CD14-positive monocyte (primary cell): Measurements from ENCODE around the gene UNCX. TPM values are rescaled to one million over a fixed set of nuclear protein-coding genes. Genes with fewer than 3 reads are reported as not detected.

ENCODE experiments used
- DNase-seq, 3 donors: peaks; one replicate each; pipeline ENCODE4 v3.0.0-alpha.2; 2011 to 2022
- H2AFZ ChIP-seq: 2 replicates; pipeline ENCODE4 v1.6.0; 2012; ENCODE audit warnings: mild to moderate bottlenecking, low read depth, low read length, inconsistent platforms; ENCODE audit not compliant: insufficient read depth, poor library complexity, severe bottlenecking
- H3K27ac ChIP-seq, 2 donors: 1 replicate in 1 of 2; 2 replicates in 1 of 2; pipeline ENCODE4 v1.5.1; 2012 to 2013; ENCODE audit warnings: low read length in 2 of 2, control low read depth in 1 of 2, inconsistent platforms in 1 of 2, low read depth in 1 of 2, mild to moderate bottlenecking in 1 of 2
- H3K27me3 ChIP-seq, 2 donors: one replicate each; pipeline versions ENCODE4 v1.6.0 to v1.6.1; 2011 to 2013; ENCODE audit warnings: low read length in 2 of 2; ENCODE audit not compliant: control insufficient read depth in 2 of 2, insufficient read depth in 2 of 2
- H3K36me3 ChIP-seq, 2 donors: replicated peaks in 1 of 2; 1 replicate in 1 of 2; 2 replicates in 1 of 2; pipeline versions ENCODE4 v1.5.1 to v1.6.1; 2012 to 2013; ENCODE audit warnings: low read length in 2 of 2, control low read depth in 1 of 2, inconsistent platforms in 1 of 2, mild to moderate bottlenecking in 1 of 2; ENCODE audit not compliant: insufficient read depth in 2 of 2, control insufficient read depth in 1 of 2
- H3K4me1 ChIP-seq, 2 donors: 1 replicate in 1 of 2; 2 replicates in 1 of 2; pipeline versions ENCODE4 v1.5.1 to v1.6.1; 2012 to 2013; ENCODE audit warnings: low read length in 2 of 2, control low read depth in 1 of 2, inconsistent platforms in 1 of 2, mild to moderate bottlenecking in 1 of 2, moderate library complexity in 1 of 2; ENCODE audit not compliant: insufficient read depth in 2 of 2, control insufficient read depth in 1 of 2
- H3K4me2 ChIP-seq: replicated peaks from 2 replicates; pipeline ENCODE3; 2012; ENCODE audit warnings: low read length, moderate library complexity, mild to moderate bottlenecking; ENCODE audit not compliant: poor library complexity, severe bottlenecking; ENCODE audit errors: extremely low read depth
- H3K4me3 ChIP-seq, 3 experiments: fragments of 200-600 bp in 1 of 3; sonication (generic) in 1 of 3; replicated peaks in 1 of 3; 1 replicate in 2 of 3; 2 replicates in 1 of 3; pipeline ENCODE4 v1.5.1; 2011 to 2013; ENCODE audit warnings: low read length in 3 of 3, mild to moderate bottlenecking in 3 of 3, control low read depth in 2 of 3, low read depth in 2 of 3, inconsistent platforms in 1 of 3, moderate library complexity in 1 of 3
- H3K79me2 ChIP-seq: 2 replicates; pipeline ENCODE4 v1.6.0; 2012; ENCODE audit warnings: mild to moderate bottlenecking, control low read depth, inconsistent platforms, low read length, moderate library complexity; ENCODE audit not compliant: insufficient read depth
- H3K9ac ChIP-seq: 2 replicates; pipeline ENCODE4 v1.6.0; 2017; ENCODE audit warnings: low read length, mild to moderate bottlenecking; ENCODE audit not compliant: insufficient read depth, poor library complexity, severe bottlenecking
- H3K9me3 ChIP-seq, 2 donors: replicated peaks in 1 of 2; 1 replicate in 1 of 2; 2 replicates in 1 of 2; pipeline versions ENCODE4 v1.5.1 to v1.6.1; 2012 to 2013; ENCODE audit warnings: low read length in 2 of 2, control low read depth in 1 of 2; ENCODE audit not compliant: control insufficient read depth in 1 of 2, insufficient read depth in 1 of 2
- H4K20me1 ChIP-seq: 2 replicates; pipeline ENCODE4 v1.6.0; 2012; ENCODE audit warnings: mild to moderate bottlenecking, low read length, control low read depth, moderate library complexity; ENCODE audit not compliant: insufficient read depth
- H3K27ac Mint-ChIP-seq, 7 donors: one replicate each; pipeline ENCODE4 v1.8.0; 2020; ENCODE audit warnings: mild to moderate bottlenecking in 7 of 7, mixed read lengths in 7 of 7, moderate library complexity in 6 of 7, inconsistent platforms in 2 of 7
- H3K27me3 Mint-ChIP-seq, 3 donors: one replicate each; pipeline ENCODE4 v1.8.0; 2021 to 2022; ENCODE audit warnings: low read depth in 3 of 3, mild to moderate bottlenecking in 3 of 3, mixed read lengths in 3 of 3, moderate library complexity in 3 of 3, inconsistent platforms in 1 of 3
- H3K36me3 Mint-ChIP-seq, 2 donors: one replicate each; pipeline ENCODE4 v1.8.0; 2020; ENCODE audit warnings: mixed read lengths in 2 of 2, inconsistent platforms in 1 of 2, mild to moderate bottlenecking in 1 of 2
- H3K4me1 Mint-ChIP-seq: one replicate; pipeline ENCODE4 v1.8.0; 2020; ENCODE audit warnings: mild to moderate bottlenecking, mixed read lengths
- H3K4me3 Mint-ChIP-seq, 2 donors: one replicate each; pipeline ENCODE4 v1.8.0; 2020; ENCODE audit warnings: mild to moderate bottlenecking in 2 of 2, mixed read lengths in 2 of 2, moderate library complexity in 1 of 2
- H3K9me3 Mint-ChIP-seq, 7 donors: one replicate each; pipeline ENCODE4 v1.8.0; 2020 to 2022; ENCODE audit warnings: mixed read lengths in 7 of 7, mild to moderate bottlenecking in 6 of 7, moderate library complexity in 6 of 7, inconsistent platforms in 2 of 7
- WGBS: methylation state at CpG from one replicate; pipeline ENCODE4 v1.1.5; 2013; ENCODE audit warnings: missing lambda C conversion rate; ENCODE audit not compliant: insufficient coverage; 5-methylcytosine and 5-hydroxymethylcytosine counted together
- intact Hi-C, 2 donors: fragments of 100-400 bp; cut with micrococcal nuclease; formaldehyde crosslinking; loops; one replicate each; pipeline versions ENCODE4 v1.15.0 to v1.15.1; 2023
- polyA plus RNA-seq, 3 donors: library from polyadenylated mRNA; depleted of rRNA in 1 of 3; unstranded in 2 of 3; stranded (reverse) in 1 of 3; fragments of 300-500 nt in 2 of 3; fragments of >200 nt in 1 of 3; fragmentation: Illumina TruSeq in 2 of 3; gene quantifications; 1 replicate in 2 of 3; 2 replicates in 1 of 3; pipeline ENCODE4 v1.2.3, GENCODE V29; 2012 to 2021
- TF ChIP-seq, protein P1 (sequence below): fragments of 200-600 bp; IDR thresholded peaks from one replicate; pipeline ENCODE4 v1.8.0; 2022; ENCODE audit warnings: antibody characterized with exemption, mild to moderate bottlenecking

The UNCX gene
- polyA plus RNA-seq, 3 donors: not detected

DNA sequence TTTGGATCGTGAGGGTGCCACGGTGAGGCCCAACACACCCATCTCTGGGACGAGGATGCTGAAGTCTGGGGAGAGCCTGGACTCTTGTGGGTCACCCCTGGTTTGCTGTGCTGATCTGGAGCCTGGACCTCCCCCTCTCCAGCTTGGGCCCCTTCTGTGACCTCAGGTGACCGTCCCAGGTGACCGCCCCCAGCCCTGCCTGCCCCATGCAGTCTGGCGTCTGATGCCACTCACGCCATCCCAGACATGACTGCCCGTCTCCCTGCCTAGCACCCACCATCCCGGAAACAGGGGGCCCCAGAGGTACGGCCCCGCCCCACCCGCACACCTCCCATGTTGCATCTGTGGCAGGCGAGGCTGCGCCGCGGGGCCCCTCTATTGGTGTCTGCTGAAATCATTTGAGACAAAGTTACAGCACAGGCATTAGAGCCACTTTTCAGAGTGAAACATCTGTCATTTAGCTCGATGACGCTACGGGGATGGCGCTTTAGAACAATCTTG is 21.1 kb downstream of the UNCX start:
- Histone ChIP-seq H4K20me1 (no peaks in the 10 kb centered on the region), H3K9ac (no peak overlapping the region), H3K4me1 (no peaks in the 10 kb centered on the region), H3K27me3 (peaks cover 11 to 67% of the 10 kb centered on the region in 2 donors), H3K4me3 (no peak overlapping the region), H3K9me3 (peaks cover 0 to 1% of the 10 kb centered on the region in 2 donors), H3K4me2 (no peak overlapping the region), H3K27ac (no peak overlapping the region), H2AFZ (no peak overlapping the region), H3K36me3 (no peaks in the 10 kb centered on the region), H3K79me2 (no peaks in the 10 kb centered on the region)
- H3K27ac Mint-ChIP-seq: no peak overlapping the region
- H3K4me3 Mint-ChIP-seq: peak overlapping the region in 1 of 2 donors; percentile 64
- no peaks in the 10 kb centered on the region for H3K4me1 Mint-ChIP-seq
- WGBS: 78% methylated on average over 18 of the region's 20 CpGs
- intact Hi-C loops: no loop called here
- no peak for DNase-seq
- no peaks in the 10 kb centered on the region for H3K36me3 Mint-ChIP-seq
- H3K9me3 Mint-ChIP-seq: peaks cover 0 to 7% (median 0%) of the 10 kb centered on the region in 7 donors
- TF ChIP-seq, protein P1, sequence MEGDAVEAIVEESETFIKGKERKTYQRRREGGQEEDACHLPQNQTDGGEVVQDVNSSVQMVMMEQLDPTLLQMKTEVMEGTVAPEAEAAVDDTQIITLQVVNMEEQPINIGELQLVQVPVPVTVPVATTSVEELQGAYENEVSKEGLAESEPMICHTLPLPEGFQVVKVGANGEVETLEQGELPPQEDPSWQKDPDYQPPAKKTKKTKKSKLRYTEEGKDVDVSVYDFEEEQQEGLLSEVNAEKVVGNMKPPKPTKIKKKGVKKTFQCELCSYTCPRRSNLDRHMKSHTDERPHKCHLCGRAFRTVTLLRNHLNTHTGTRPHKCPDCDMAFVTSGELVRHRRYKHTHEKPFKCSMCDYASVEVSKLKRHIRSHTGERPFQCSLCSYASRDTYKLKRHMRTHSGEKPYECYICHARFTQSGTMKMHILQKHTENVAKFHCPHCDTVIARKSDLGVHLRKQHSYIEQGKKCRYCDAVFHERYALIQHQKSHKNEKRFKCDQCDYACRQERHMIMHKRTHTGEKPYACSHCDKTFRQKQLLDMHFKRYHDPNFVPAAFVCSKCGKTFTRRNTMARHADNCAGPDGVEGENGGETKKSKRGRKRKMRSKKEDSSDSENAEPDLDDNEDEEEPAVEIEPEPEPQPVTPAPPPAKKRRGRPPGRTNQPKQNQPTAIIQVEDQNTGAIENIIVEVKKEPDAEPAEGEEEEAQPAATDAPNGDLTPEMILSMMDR: no peak
- H3K27me3 Mint-ChIP-seq: peaks cover 52 to 93% (median 68%) of the 10 kb centered on the region in 3 donors

- Mint-ChIP-seq H3K4me3 (peak overlapping the region in 1 of 2 donors; percentile 64), H3K27ac (no peak overlapping the region), H3K27me3 (peaks cover 46 to 88% (median 64%) of the 10 kb centered on the region in 3 donors), H3K9me3 (peaks cover 0 to 7% (median 0%) of the 10 kb centered on the region in 7 donors), H3K4me1 (no peaks in the 10 kb centered on the region), H3K36me3 (no peaks in the 10 kb centered on the region)
- no peak for DNase-seq
- H2AFZ ChIP-seq: no peak overlapping the region
- 17% methylated on average over 18 of the region's 34 CpGs for WGBS
- H3K9me3 ChIP-seq: no peaks in the 10 kb centered on the region
- H4K20me1 ChIP-seq: no peaks in the 10 kb centered on the region
- no peak overlapping the region for H3K9ac ChIP-seq
- H3K79me2 ChIP-seq: no peaks in the 10 kb centered on the region
- no peaks in the 10 kb centered on the region for H3K36me3 ChIP-seq
- H3K4me2 ChIP-seq: no peak overlapping the region
- intact Hi-C loops: no loop called here
- H3K27ac ChIP-seq: no peak overlapping the region
- H3K27me3 ChIP-seq: peaks cover 8 to 61% of the 10 kb centered on the region in 2 donors
- no peaks in the 10 kb centered on the region for H3K4me1 ChIP-seq
- no peak overlapping the region for H3K4me3 ChIP-seq
- TF ChIP-seq, protein P1: no peak
Measured at GRCh38 chr7:1254281-1255079, 21.8 kb downstream of the UNCX start.
